COR-L47 (cell line): Measurements from ENCODE around the gene LRMDA.
A peak's percentile ranks its signal among the peaks of the same experiment; 100 is the strongest.

Experiments used
- DNase-seq: peaks from one replicate; lab custom pipeline; 2025; lab: John Stamatoyannopoulos, UW

The LRMDA gene

DNA sequence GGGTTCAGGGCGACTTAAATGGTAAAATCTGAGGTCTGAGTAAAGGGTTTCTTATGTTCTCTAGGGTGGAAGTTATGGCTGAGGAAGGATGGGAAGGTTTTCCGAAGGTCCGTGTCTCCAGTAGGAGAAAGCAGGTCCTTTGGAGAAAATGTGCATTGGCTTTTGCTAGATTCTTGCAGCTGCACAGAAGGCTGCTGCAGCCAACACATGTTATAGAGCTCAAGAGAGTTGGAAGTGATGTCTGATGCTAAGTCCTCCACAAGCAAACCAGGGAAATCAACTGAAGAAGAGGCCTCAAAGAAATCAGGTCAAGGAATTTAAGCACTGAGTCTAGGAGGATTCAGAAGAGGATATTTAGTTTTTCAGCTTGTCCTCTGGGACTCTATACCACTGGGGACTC lies 404.6 kb downstream of the LRMDA start:
- no peak for DNase-seq

DNA sequence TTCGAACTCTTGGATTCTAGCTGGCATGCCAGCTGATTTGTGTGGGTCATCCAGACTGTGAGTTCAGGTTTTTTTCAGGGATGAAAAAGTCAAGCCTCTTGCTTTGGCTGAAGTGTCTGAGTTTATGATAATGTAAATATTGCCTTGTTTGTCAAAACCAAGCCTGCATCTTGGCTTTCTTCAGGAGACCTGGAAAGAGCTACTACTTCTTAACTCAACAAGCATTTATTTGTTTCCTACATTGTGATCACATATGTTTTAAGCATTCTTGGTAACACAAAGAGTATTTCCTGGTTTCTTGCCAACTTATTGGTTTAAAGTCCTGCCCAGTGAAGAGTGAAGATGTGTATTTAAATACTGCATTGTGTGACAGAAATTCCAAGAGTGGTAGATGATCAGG lies 407.1 kb downstream of the LRMDA start:
- DNase-seq: no peak

DNA sequence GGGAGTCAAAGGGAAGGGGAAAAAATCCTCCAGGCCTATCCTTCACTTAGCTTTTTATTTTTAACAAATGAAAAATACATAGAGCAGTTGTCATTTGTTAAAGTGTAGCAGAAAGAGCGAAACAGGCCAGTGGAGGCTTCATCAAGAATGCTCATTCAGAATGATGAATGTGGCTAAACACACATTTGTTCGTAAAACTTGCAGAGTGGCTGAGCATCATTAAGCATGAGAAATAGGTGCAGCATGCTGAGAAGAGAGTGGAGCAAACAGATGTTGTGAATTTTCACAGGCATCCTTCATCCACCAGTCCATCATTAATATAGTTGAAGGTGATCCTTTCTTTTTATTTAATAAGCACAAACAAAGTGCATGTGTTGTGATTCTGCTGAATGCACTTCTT lies 407.6 kb downstream of the LRMDA start:
- no peak for DNase-seq

DNA sequence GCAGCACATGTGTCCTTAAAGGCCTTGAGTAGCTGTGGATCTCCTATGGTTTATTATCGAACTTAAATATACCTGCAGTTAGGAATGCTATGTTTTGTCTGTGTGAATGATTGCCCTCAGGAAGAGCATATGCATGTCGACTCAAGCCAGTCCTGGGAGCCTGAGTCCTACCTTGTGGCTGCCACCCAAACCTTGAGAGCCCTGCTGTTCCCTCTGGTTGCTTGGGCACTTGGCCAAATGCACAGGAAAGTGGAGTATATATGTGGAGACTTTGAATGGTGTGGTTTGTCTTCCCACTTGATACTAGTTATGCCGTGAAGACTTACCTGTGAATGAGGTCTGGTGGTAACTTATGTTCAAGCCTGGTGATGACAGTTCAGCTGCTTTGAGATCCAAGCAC lies 409.8 kb downstream of the LRMDA start:
- DNase-seq: no peak

DNA sequence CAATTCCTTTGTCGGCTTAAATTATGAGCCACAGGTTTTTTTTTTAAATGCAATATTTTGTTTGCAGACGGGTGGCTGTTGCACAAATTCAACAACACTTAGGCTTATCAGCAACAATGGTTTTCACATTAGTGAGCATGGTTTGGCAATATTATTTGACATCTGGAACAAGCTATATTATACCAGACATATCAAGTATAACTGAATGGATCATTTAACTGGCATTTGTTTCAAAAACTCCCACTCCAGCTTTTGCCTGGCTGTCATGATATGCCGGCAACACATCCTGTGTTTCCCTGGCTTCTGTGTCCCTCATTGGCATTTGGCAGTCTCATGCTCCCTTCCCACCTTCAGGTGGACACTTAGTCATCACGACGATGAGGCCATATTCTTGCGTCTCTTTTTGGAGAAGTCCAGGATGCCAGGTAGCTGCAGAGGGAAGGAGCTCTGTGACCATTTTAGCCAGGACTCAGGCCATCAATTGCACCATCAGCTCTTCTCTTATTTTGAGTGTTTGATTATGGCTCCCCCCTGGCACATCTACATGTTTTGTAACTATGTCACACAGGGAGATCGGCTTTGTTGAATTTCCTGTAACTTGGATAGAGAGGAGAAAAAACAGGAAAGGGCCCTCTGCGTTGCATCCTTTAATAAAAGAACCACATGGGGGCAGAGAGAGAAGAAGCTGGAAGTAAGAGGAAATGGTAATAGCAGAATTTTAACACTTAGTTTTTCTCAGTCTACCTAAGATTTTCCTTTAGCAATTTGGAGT lies 413.9 kb downstream of the LRMDA start:
- DNase-seq: peak; percentile 6

DNA sequence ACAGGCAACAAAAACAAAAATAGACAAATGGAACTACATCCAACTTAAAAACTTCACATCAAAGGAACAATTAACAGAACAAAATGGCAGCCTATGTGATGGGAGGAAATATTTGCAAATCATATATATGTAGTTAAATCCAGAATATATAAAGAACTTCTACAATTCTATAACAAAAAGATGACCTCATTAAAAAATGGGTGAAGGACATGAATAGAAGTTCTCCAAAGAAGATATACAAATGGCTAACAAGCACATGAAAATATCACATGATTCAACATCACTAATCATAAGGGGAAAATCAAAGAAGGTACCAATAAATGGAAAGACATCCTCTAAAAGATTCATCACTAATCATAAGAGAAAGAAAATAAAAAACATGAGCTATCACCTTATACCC lies 416.1 kb downstream of the LRMDA start:
- DNase-seq: no peak

DNA sequence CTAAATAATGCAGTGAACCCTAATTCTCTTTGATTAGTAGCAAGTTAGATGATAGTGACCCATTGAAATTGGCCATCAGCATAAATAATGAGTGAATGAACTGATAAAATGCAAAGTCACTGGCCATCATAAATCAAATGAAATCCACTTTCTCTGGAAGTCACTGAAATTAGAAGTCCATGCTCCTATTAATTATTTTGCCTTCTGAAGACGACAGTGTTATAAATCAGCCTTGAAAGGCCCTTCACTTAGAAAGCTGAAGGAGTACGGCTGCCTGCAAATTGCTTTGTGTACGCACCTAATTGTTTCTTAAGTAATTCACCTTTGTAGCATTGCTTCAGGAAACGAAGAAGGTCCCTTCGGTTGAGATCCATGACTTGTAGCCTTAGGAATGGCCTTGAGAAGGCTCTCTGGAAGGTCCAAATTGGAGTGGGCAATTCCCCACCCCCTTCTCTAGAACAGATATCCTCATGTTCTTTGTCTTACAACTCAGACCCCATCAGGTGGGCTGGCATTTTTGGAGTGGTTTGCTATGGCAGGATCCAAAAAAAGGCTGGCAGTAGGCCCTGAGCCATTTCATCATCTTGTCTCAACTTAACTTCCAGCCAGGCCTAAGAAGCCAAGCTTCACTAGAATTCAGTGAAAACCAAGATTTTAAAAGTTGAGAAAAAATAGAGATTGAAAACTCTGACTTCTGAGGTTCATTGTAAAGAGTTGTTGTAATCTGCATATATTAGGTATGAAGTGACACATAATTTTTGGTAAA lies 420.3 kb downstream of the LRMDA start:
- DNase-seq: no peak

DNA sequence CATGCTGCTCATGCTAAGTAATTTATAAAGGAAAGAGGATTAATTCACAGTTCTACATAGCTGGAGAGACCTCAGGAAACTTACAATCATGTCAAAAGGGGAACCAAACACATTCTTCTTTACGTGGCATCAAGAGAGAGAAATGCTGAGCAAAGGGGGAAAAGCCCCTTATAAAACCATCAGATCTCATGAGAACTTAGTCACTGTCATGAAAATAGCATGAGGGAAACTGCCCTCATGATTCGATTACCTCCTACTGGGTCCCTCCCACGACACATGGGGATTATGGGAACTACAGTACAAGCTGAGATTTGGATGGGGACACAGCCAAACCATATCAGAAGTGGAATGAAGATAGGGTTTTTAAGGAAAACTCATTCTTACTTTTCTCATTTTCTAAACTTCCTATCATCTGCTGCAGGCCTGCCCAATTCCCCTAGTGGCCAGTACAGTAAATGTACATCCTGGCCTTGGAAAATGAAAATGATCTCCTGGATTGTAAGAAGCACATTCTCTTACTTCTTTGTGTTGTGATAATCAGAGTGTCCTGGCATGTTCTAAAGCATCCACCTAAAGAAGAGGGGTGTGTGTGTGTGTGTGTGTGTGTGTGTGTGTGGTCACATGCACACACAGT lies 421.5 kb downstream of the LRMDA start:
- no peak for DNase-seq

DNA sequence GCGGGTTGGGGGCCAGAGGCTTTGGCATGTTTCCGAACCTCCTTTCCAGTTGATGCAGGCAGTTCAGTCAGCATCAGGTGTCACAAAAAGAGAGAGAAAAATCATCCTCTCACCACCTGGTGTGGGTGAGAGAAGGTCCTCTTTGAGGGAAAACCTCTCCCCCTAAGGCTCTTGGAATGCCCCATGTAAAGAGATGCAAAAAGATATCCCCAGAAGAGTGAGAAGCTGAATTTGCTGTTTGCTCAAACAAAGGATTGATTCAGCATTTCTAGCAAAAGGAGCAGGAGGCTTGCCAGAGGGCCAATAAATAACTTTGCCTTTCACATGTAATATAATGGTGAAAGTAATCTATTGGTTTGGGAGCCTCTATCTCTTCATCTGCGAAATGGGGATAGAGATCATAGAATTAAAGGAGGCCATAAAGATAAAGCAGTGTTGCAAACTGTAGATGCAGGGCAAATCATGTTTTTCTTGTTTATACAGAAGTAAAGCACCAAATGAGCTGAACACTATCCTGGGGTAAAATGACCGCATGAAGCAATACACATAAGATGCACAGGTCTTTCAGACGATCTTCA lies 425.9 kb downstream of the LRMDA start:
- DNase-seq: no peak

DNA sequence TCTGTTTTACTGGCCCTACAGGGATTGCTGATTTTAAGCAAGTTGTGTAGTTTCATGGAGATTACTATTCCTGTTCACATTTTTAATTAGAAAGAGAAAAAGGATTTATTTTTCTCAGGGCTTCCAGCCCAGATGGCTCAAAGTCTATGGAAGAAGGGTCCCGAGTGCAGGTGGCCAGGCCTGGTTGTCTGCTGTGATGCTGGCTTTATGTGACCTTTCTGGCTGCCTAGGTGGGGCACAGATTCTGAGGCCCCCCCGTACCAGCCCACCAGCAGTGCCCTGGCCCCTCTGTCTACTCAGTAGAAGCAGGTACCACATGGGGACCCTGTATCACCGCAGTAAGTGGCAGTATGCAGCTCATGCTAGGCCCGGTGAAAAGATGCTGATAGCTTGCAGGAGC lies 426.5 kb downstream of the LRMDA start:
- no peak for DNase-seq

DNA sequence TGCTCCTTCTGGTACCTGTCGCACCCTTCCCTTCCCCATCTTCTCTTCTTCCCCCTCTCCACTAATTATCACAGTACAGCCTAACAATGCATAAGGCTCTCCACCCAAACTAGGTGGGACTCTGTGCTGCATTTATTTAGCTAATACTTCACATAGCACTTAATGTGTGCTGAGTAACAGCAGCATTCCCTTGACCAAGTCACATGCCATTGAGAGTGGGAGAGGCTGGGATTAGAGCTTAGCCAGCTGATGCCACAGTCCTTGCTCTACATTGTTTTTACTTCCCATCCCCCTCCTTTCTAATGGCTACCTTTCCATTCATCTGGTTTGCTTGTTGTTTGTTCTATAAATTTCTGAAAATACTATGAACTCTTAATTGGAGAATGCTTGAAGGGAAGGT lies 426.9 kb downstream of the LRMDA start:
- DNase-seq: no peak

DNA sequence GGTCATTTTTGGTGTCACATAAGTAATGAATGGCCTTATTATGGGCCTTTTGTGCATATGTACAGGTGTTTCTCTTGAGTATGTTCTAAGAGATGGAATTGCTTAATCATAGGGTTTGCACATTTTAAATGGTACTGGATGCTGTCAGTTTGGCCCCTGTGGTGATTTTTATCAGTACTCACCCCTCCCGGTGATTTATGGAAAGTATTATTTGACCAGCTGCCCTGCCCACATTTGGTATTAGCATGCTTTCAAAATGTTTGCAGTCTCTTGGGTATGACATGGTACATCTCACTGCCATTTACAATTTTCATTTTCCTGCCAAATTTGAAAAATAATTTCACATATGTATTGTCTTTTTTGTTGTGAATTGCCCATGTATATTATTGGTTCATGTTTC lies 427.7 kb downstream of the LRMDA start:
- DNase-seq: peak; percentile 33

DNA sequence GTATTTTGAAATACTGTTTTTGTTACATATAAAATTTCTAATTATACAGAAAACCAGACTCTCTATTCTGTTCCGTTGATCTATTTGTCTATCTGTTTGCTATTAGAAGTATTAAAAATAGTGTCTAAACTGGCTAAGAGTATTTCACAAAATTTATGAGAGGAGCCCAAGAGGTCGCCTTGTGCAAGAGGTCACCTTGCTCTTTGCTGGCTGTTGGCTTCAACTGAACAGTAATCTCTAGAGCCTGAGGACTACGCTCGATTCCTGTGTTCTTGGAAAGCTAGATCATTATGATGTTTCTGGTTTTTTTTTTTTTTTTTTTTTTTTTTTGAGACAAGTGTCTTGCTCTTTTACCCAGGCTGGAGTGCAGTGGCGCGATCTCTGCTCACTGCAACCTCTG lies 428.6 kb downstream of the LRMDA start:
- no peak for DNase-seq

DNA sequence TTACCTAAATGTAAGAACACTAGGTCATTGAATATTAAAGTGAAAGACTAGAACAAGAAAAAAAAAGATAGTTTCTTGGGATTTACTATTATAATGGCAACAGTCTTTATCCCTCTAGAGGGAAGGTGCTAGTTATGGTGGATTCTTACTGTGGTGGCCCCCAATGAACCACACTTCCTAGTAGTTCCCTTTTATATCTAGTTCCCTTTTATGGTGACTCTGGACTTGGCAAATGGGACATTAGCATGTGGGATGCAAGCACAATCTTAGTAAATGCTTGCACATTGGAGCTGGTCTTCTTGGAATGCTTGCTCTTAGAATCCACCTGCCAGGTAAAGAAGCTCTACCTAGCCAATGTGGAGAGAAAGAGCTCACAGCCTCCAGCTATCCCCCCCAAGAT lies 430.2 kb downstream of the LRMDA start:
- no peak for DNase-seq

DNA sequence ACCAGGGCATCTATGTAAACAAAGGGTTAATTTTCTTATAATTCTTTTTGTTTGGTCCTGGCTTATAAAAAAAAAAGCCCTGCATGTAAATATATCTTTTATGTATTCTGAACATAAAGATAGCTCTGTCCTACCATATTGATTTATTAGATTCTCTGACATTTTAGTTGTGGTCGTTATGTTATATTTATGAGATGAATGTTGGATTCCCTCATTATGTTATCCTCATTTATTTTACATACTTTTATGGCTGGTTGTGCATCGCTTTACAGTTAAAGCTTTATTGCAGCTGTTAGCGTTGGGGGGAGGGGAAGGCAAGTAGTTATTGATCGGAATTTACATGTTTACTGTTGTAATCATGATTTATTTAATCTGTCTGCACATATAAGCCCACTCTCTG lies 431.5 kb downstream of the LRMDA start:
- DNase-seq: no peak

DNA sequence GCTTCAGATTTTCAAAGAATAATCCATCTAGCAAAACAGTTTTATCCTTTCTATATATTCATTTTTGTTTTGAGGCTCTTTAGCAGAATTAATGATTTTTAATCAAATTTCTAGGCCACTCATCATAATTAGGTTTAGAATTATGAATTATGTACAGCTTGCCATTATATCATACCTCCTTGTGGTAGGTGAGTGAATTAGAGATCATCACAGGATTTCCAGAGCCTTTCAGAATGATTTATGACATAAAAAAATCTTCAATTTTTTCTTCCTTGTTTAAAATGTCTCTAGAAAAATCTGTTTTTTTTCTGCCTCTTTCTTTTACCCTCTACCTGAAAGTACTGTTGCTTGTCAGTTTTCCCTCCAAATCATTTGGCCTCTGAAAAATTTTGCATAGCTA lies 433.3 kb downstream of the LRMDA start:
- DNase-seq: no peak

DNA sequence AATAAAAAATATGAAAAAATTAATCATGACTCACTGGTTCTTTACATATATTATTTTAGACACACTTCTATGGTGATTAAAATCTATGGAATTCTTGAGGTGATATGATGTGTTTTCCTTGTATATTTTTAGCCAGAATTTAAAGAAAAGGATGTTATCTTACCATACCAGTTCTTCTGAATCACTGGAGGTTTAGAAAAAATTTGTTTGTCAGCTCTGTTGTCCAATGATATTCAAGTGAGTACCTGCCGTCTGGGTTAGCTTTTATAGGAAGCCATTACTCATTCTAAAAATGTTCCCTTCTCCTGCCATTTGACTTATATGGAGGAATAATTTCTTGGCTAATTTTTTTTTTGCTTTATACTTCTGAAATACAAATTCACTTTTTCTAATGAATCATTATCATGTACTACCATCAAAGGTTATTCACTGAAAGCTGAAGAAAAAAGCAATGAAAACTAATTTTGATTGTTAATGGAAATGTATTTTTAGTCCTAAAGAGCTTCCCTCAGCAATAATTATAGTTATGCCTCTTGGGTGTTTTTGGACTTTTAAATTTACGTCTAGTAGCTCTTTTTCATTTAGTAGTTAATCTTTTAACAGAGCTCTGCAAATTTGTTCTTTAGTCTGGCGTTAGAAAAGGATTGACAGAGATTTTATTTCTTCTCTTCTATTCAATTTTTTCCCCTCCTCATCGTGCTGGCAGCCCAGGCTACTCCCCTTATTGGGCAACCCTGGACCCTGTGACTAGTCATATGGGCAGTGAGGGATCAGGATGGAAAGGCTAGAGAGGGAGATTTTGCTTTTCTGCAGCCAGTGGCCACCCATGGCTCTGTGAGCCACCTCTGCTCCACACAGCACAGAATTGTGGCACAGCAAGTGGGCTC lies 434.2 kb downstream of the LRMDA start:
- DNase-seq: no peak

DNA sequence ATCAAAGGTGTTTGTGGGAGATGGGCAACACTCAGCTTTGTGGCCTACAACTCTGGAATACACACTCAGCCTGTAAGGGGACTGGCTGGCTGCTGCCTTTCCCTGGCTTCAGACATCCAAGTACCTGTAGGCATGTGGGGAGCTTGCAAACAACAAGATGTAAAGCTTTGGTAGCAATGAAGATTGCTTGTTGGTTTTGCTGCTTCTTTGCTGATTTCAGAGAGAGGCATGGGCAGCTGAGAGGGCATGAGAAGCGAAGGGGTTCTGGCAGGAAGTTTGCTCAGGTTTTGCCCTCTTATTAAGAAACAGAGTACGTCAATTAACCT lies 434.8 kb downstream of the LRMDA start:
- DNase-seq: no peak

DNA sequence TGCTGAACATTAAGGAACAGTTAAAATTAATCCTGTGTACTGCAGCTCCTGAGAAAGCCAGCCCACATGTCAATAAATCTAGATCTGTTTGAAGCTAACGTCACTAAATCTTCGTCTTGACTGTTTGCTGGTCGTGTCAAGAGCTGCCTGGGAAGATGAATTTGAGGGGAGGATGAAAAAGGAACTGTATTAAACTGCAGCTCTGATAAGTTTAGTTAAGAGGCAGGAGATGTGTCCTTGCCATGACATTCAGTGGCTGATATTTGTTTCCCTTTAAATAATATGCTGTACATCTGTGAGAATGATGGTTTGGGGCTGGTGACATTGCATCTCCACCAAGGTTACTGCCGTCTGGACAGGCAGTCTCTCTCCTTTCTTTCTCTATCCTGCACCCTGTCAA lies 435.3 kb downstream of the LRMDA start:
- DNase-seq: no peak

DNA sequence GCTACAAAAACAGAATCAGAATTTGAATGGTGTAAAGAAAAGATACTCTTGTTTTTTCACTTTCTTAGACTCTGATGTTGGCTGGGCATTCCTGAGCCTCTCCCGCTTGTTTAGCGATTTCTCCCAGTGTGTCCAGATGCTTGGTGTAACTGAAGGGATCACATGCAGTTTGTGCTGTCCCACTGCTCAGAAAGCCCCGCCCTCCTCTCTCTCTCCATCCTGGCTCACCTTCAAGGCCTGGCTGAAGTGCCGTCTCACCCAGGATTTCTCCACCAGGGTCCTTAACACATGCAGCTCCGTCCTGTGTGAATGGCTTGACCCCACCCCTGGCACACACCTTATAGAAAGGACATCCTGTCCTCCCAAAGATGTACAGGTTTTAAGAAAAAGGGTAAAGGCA lies 437.1 kb downstream of the LRMDA start:
- no peak for DNase-seq

DNA sequence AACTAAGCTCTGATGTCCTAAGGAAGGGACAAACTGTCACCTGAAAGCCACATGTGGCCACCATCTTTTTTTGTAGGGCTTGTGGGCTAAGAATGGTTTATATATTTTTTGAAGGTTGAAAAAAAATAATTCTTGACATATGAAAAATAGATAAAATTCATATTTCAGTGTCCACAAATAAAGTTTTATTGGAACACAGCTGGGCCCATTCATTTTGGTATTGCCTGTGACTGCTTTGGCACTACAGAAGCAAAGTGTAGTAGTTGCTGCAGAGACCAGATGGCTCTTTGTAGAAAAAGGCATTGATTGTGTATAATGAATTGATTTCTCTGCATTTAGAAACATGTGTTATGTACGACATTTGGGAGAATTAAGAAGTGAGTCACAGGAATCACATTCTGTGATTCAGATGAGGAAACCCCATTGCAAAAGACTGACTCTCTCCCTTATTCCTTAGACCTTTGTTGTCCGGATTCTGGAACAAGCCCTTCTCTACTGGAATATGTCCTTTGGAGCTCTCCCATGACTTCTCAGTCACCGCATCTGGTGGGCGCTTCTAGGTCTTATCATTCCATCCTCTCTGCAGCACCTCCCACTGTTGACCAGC lies 438.7 kb downstream of the LRMDA start:
- no peak for DNase-seq

DNA sequence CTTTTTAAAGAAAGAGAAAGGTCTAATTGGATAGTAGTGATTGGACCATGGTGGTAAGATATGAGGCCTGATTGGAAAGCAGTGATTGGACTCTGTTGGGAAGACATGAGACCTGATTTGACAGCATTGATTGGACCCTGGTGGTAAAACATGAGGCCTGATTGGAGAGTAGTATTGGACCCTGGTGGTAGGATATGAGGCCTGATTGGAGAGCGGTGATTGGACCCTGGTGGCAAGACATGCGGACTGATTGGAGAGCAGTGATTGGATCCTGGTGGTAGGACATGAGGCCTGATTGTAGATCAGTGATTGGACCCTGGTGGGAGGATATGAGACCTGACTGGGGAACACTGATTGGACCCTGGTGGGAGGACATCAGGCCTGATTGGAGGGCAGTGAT lies 444.3 kb downstream of the LRMDA start:
- DNase-seq: no peak
